Subcutaneous abdominal adipose tissue (tissue), 5 donors: ENCODE measurements around the gene PARP2.
A peak's percentile ranks its signal among the peaks of the same experiment; 100 is the strongest.

Experiments used
- H3K27ac ChIP-seq: one replicate; pipeline ENCODE4 v1.7.0; 2013; ENCODE audit warnings: low read depth, mild to moderate bottlenecking, inconsistent platforms, low read length, moderate library complexity
- H3K27me3 ChIP-seq, 5 donors: one replicate each; pipeline ENCODE4 v1.7.0; 2013; ENCODE audit warnings: low read length in 5 of 5, inconsistent platforms in 1 of 5; ENCODE audit not compliant: control insufficient read depth in 5 of 5, insufficient read depth in 4 of 5
- H3K36me3 ChIP-seq, 5 donors: one replicate each; pipeline ENCODE4 v1.7.0; 2013; ENCODE audit warnings: low read length in 5 of 5; ENCODE audit not compliant: control insufficient read depth in 5 of 5, insufficient read depth in 5 of 5
- H3K4me1 ChIP-seq, 5 donors: one replicate each; pipeline ENCODE4 v1.7.0; 2013; ENCODE audit warnings: low read length in 5 of 5, mild to moderate bottlenecking in 3 of 5, moderate library complexity in 1 of 5; ENCODE audit not compliant: control insufficient read depth in 5 of 5, insufficient read depth in 5 of 5
- H3K4me3 ChIP-seq, 5 donors: one replicate each; pipeline ENCODE4 v1.7.0; 2013; ENCODE audit warnings: low read length in 5 of 5, low read depth in 1 of 5
- H3K9ac ChIP-seq, 5 donors: one replicate each; pipeline ENCODE4 v1.7.0; 2013; ENCODE audit warnings: low read length in 5 of 5, mild to moderate bottlenecking in 4 of 5, moderate library complexity in 3 of 5
- H3K9me3 ChIP-seq, 5 donors: one replicate each; pipeline ENCODE4 v1.7.0; 2013; ENCODE audit warnings: low read length in 5 of 5; ENCODE audit not compliant: control insufficient read depth in 5 of 5
- donor health status: healthy.
- donor health status: healthy.
- donor health status: healthy.
- donor health status: healthy.
- donor health status: healthy.

PARP2 gene

DNA sequence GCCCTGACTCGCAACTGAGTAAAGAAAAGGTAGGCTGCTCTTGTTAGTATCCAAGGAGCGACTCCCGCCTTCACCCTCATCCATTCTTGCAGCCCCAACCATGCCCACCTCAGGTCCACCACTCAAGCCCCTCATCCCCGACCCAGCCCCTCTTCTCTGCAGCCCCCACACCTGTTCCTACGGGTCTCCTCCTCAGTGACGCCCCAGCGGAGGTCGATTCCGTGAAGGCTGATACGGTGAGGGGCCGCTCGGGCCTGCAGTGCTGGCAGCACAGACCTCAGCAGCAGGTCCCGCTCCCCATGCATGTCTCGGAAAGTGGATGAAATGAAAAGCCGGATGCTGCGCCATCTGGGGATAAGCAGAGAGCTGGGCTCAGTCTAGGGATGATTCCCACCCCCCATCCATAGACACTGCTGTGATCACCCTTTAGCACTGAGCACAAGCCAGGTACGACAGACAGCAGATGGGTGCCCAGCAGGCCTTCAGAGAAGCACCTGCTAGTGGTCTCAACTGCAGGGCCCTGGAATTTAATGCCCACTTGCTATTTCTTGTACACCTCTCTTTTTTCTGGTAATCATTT is 42.9 kb downstream of the PARP2 start:
- H3K4me1 ChIP-seq, result no peaks in the 10 kb centered on the region
- H3K9ac ChIP-seq, result no peak overlapping the region
- no peaks in the 10 kb centered on the region for H3K9me3 ChIP-seq
- H3K36me3 ChIP-seq, result peaks cover 20 to 99% (median 93%) of the 10 kb centered on the region in 5 donors
- H3K4me3 ChIP-seq, result no peak overlapping the region
- no peaks in the 10 kb centered on the region for H3K27me3 ChIP-seq
- H3K27ac ChIP-seq, result no peak overlapping the region

- Histone ChIP-seq H3K9me3 (no peaks in the 10 kb centered on the region), H3K27me3 (no peaks in the 10 kb centered on the region), H3K9ac (peak overlapping the region in 1 of 5 donors; percentile 21), H3K4me3 (no peak overlapping the region), H3K4me1 (no peaks in the 10 kb centered on the region), H3K27ac (no peak overlapping the region), H3K36me3 (peaks cover 28 to 99% (median 93%) of the 10 kb centered on the region in 5 donors)
Measured at GRCh38 chr14:20387576-20387975, 44.1 kb downstream of the PARP2 start.

GRCh38 chr14:20388159-20388558 is 44.7 kb downstream of the PARP2 start:
- H3K4me3 ChIP-seq, result no peak overlapping the region
- H3K27ac ChIP-seq, result no peak overlapping the region
- H3K36me3 ChIP-seq, result peaks cover 28 to 94% (median 87%) of the 10 kb centered on the region in 5 donors
- no peaks in the 10 kb centered on the region for H3K27me3 ChIP-seq
- H3K9me3 ChIP-seq, result no peaks in the 10 kb centered on the region
- peak overlapping the region in 1 of 5 donors; percentile 21 for H3K9ac ChIP-seq
- no peaks in the 10 kb centered on the region for H3K4me1 ChIP-seq

GRCh38 chr14:20391505-20391904 is 48.1 kb downstream of the PARP2 start:
- H3K4me3 ChIP-seq, result no peak overlapping the region
- peak overlapping the region in 1 of 5 donors; percentile 32 for H3K9ac ChIP-seq
- H3K27ac ChIP-seq, result no peak overlapping the region
- H3K27me3 ChIP-seq, result no peaks in the 10 kb centered on the region
- no peaks in the 10 kb centered on the region for H3K9me3 ChIP-seq
- peaks cover 30 to 91% (median 80%) of the 10 kb centered on the region in 5 donors for H3K36me3 ChIP-seq
- H3K4me1 ChIP-seq, result no peaks in the 10 kb centered on the region

DNA sequence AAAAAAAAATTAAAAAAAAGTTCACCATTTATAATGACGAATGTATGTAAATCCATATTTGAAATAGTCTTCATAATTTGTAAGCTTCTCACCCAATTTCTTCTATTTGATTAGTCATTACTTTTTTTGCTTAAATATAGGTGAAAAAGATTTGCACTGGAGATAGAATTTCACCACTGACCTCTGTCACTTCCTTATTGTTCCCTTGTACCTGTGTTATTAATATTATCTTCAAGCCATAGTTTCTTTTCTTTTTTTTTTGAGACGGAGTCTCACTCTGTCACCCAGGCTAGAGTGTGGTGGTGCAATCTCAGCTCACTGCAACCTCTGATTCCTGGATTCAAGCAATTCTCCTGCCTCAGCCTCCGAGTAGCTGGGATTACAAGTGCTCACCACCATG is 54.1 kb downstream of the PARP2 start:
- no peak overlapping the region for H3K27ac ChIP-seq
- no peaks in the 10 kb centered on the region for H3K27me3 ChIP-seq
- H3K9me3 ChIP-seq, result no peaks in the 10 kb centered on the region
- H3K4me1 ChIP-seq, result no peaks in the 10 kb centered on the region
- H3K9ac ChIP-seq, result no peak overlapping the region
- peaks cover 19 to 87% (median 57%) of the 10 kb centered on the region in 5 donors for H3K36me3 ChIP-seq
- H3K4me3 ChIP-seq, result no peak overlapping the region

DNA sequence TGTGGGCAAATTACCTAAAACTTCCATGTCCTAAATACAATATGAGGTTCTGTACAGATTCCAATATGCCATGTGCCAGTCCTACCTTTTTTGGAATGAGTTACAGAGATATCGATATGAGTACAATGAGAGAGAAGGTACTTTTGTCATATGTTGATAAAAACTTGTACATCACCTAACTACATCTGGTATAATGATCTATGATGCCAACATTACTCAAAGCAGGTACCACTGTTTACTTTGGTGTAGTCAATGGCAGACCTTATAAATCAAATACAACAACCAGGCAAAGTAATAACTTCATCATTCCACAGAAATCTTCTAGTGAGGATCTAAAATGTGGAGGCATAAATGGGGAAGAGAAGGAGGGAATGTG is 57.1 kb downstream of the PARP2 start:
- Histone ChIP-seq H3K27ac (no peak overlapping the region), H3K4me1 (no peaks in the 10 kb centered on the region), H3K9me3 (no peaks in the 10 kb centered on the region), H3K9ac (no peak overlapping the region), H3K4me3 (no peak overlapping the region), H3K27me3 (no peaks in the 10 kb centered on the region), H3K36me3 (peaks cover 18 to 94% (median 65%) of the 10 kb centered on the region in 5 donors)

- peaks cover 18 to 94% (median 64%) of the 10 kb centered on the region in 5 donors for H3K36me3 ChIP-seq
- H3K9ac ChIP-seq, result no peak overlapping the region
- no peaks in the 10 kb centered on the region for H3K9me3 ChIP-seq
- H3K27me3 ChIP-seq, result no peaks in the 10 kb centered on the region
- no peak overlapping the region for H3K4me3 ChIP-seq
- H3K4me1 ChIP-seq, result no peaks in the 10 kb centered on the region
- no peak overlapping the region for H3K27ac ChIP-seq
Measured at GRCh38 chr14:20400965-20401593, 57.6 kb downstream of the PARP2 start.

GRCh38 chr14:20403521-20403920 is 60.1 kb downstream of the PARP2 start:
- Histone ChIP-seq H3K36me3 (peaks cover 25 to 94% (median 79%) of the 10 kb centered on the region in 5 donors), H3K9ac (no peak overlapping the region)

More at GRCh38 chr14:20403521-20403920, 60.1 kb downstream of the PARP2 start:
- H3K27ac ChIP-seq, result no peak overlapping the region
- no peaks in the 10 kb centered on the region for H3K4me1 ChIP-seq
- no peak overlapping the region for H3K4me3 ChIP-seq
- no peaks in the 10 kb centered on the region for H3K27me3 ChIP-seq
- H3K9me3 ChIP-seq, result no peaks in the 10 kb centered on the region
